H1 (cell line): ENCODE measurements around the gene DIABLO. TPM values are rescaled to one million over a fixed set of nuclear protein-coding genes. Genes with fewer than 3 reads are reported as not detected.

Experiments used
- ATF3 ChIP-seq: IDR thresholded peaks from 2 replicates; pipeline ENCODE4 v1.6.1; 2011; ENCODE audit warnings: low read depth, mild to moderate bottlenecking, low read length; ENCODE audit not compliant: insufficient read depth
- CBX5 ChIP-seq: fragments of 300-800, 300-1000 bp; sonication (generic); IDR thresholded peaks from 2 replicates; pipeline ENCODE4 v1.7.1; 2016; ENCODE audit warnings: antibody characterized with exemption, low read length, low read depth
- NANOG ChIP-seq: IDR thresholded peaks from 2 replicates; pipeline ENCODE4 v1.6.1; 2011; ENCODE audit warnings: low read length, low read depth, mild to moderate bottlenecking, inconsistent platforms; ENCODE audit not compliant: insufficient read depth, poor library complexity, severe bottlenecking
- RAD21 ChIP-seq, 2 experiments: IDR thresholded peaks in 1 of 2; conservative IDR thresholded peaks in 1 of 2; 2 replicates each; pipeline ENCODE4 v1.6.1; 2011; ENCODE audit warnings: low read depth in 2 of 2, low read length in 2 of 2, improper control_type of control experiment in 1 of 2, inconsistent platforms in 1 of 2, mild to moderate bottlenecking in 1 of 2, moderate library complexity in 1 of 2
- polyA plus RNA-seq, 7 experiments: library from polyadenylated mRNA; depleted of rRNA in 3 of 7; stranded (reverse) in 5 of 7; unstranded in 2 of 7; fragments of >200 nt in 5 of 7; fragments of 200-250 nt in 2 of 7; gene quantifications; 1 replicate in 5 of 7; 2 replicates in 1 of 7; 4 replicates in 1 of 7; pipeline versions ENCODE4 v1.2.1 to v1.2.3, GENCODE V29; 2011 to 2013; ENCODE audit warnings: missing spikeins in 2 of 7, mixed read lengths in 2 of 7
- total RNA-seq: library from RNA; stranded (reverse); fragmentation: NEBNext Ultra II Directional; extraction: Animal tissue kit (Norgen Biotek cat#: 25700); gene quantifications from 2 replicates; pipeline ENCODE4 v1.2.1, GENCODE V29; 2021

Gene DIABLO
- total and polyA plus RNA-seq, 2 of the 8 experiments (the other 6 are each of a cell fraction or from before 2014, with no cell fraction given): 65.2 to 68.3 TPM

DNA sequence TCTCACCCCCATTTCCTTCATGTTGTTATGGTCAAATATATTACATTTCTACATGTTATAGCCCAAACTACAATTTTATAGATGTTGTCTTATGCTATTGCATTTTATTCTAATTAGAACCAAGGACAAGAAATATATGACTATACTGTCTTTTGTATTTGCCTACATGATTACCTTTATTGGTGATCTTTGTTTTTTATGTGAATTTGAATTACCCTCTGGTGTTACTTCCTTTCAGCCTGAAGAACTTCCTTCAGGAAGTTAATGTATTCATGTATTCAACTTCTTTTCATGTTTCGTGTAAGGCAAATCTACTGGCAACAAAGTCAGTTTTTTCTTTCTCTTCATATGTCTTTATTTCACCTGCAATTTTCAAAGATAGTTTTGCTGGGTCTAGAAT is 31.0 kb downstream of the DIABLO start (continued):
- TF ChIP-seq RAD21 (IDR thresholded peaks at IDR 0.05 in 1 of 2, conservative IDR thresholded peaks at IDR 0.05 in 1 of 2; ENCODE audit: low read depth in 2 of 2, low read length in 2 of 2) (no peak), NANOG (no peak), ATF3 (no peak), CBX5 (no peak)
